Measurements from ENCODE around the gene MAPKBP1. TPM values are rescaled to one million over a fixed set of nuclear protein-coding genes. Genes with fewer than 3 reads are reported as not detected.

MAPKBP1 gene
- total RNA-seq, 2 experiments from 2014 or later = 14.5 to 17.4 TPM

DNA sequence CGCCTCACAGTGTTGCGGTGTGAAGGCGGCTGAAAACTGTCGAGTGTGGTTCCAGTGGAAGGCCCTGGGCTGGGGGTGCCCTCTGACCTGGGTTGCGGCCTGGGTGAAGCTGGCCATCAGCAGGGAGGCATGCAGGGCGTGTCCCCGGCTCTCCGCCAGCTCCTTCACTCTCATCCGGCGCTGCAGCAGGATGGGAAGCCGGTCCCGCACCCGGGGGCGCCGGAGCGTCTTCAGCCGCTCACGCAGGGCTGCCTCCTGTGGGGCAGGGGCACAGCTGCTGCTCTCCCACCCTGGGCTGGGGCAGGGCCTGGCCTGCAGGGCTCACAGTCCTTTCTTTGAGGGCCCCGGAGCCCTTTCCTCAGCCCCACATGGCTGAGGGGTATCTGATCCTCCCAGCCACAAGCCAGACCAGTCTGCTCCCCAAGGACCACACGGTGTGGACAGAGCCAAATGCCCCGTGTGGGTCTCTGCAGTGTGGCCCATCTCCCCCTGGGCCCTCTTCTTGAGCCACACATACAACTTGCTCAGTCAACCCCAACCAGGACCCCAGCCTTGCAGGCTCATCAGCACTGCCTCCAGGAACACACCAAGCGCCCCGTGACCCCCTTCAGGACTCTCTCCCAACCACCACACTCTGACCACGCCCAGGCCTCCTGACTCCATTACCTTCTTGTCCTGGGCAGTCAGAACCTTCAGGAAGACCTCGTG, 92.7 kb downstream of the MAPKBP1 start:
- CTCF ChIA-PET (ENCODE audit: unreplicated experiment) = no interaction called here
- H3K4me2 ChIP-seq (ENCODE audit: low read length) = no peak overlapping the region
- POLR2A ChIA-PET = no interaction called here

GRCh38 chr15:41868321-41868720, 94.0 kb downstream of the MAPKBP1 start:
- no peak overlapping the region for H2AFZ ChIP-seq (ENCODE audit: low read length)
- no peak for DNase-seq (ENCODE audit: low spot score)
- CTCF ChIA-PET (ENCODE audit: unreplicated experiment) = no interaction called here
- H3K79me2 ChIP-seq (ENCODE audit: insufficient read depth, low read depth, low read length) = no peaks in the 10 kb centered on the region
- no peaks in the 10 kb centered on the region for H3K9me3 ChIP-seq (ENCODE audit: low read length)
- no peaks in the 10 kb centered on the region for H3K36me3 ChIP-seq (ENCODE audit: insufficient read depth, low read length)
- intact Hi-C loops (cut with micrococcal nuclease; ENCODE audit: unreplicated experiment) = no loop called here
- H3K9me2 ChIP-seq (ENCODE audit: insufficient read depth, low read length) = no peaks in the 10 kb centered on the region
- H3K4me1 ChIP-seq (ENCODE audit: insufficient read depth, low read length, poor library complexity, severe bottlenecking) = no peaks in the 10 kb centered on the region
- no peak for TF ChIP-seq CTCF (conservative IDR thresholded peaks at IDR 0.05; ENCODE audit: low read length)
- no peak overlapping the region for H3K4me3 ChIP-seq (ENCODE audit: low read depth, low read length, poor library complexity, severe bottlenecking)
- H4K20me1 ChIP-seq (ENCODE audit: insufficient read depth, low read length) = no peaks in the 10 kb centered on the region
- no peak overlapping the region for H3K4me2 ChIP-seq (ENCODE audit: low read length)
- POLR2A ChIA-PET = no interaction called here
- no peak overlapping the region for H3K27ac ChIP-seq (ENCODE audit: low read depth, low read length, poor library complexity, severe bottlenecking)
- no TSS peak for BruUV-seq (replicated peaks)

More for the DNA sequence above, 92.7 kb downstream of the MAPKBP1 start:
- H4K20me1 ChIP-seq (ENCODE audit: insufficient read depth, low read length) = no peaks in the 10 kb centered on the region
- H3K9me2 ChIP-seq (ENCODE audit: insufficient read depth, low read length) = no peaks in the 10 kb centered on the region
- BruUV-seq (replicated peaks) = no TSS peak
- H3K27ac ChIP-seq (ENCODE audit: low read depth, low read length, poor library complexity, severe bottlenecking) = no peak overlapping the region
- no peaks in the 10 kb centered on the region for H3K36me3 ChIP-seq (ENCODE audit: insufficient read depth, low read length)
- intact Hi-C loops (cut with micrococcal nuclease; ENCODE audit: unreplicated experiment) = no loop called here
- DNase-seq (ENCODE audit: low spot score) = no peak
- H3K4me1 ChIP-seq (ENCODE audit: insufficient read depth, low read length, poor library complexity, severe bottlenecking) = no peaks in the 10 kb centered on the region
- no peaks in the 10 kb centered on the region for H3K9me3 ChIP-seq (ENCODE audit: low read length)
- no peak overlapping the region for H2AFZ ChIP-seq (ENCODE audit: low read length)
- H3K79me2 ChIP-seq (ENCODE audit: insufficient read depth, low read depth, low read length) = no peaks in the 10 kb centered on the region
- TF ChIP-seq EZH2phosphoT487 (IDR thresholded peaks at IDR 0.05; ENCODE audit: borderline replicate concordance, low read depth, low read length) (no peak), CTCF (conservative IDR thresholded peaks at IDR 0.05; ENCODE audit: low read length) (no peak)
- H3K4me3 ChIP-seq (ENCODE audit: low read depth, low read length, poor library complexity, severe bottlenecking) = no peak overlapping the region

DNA sequence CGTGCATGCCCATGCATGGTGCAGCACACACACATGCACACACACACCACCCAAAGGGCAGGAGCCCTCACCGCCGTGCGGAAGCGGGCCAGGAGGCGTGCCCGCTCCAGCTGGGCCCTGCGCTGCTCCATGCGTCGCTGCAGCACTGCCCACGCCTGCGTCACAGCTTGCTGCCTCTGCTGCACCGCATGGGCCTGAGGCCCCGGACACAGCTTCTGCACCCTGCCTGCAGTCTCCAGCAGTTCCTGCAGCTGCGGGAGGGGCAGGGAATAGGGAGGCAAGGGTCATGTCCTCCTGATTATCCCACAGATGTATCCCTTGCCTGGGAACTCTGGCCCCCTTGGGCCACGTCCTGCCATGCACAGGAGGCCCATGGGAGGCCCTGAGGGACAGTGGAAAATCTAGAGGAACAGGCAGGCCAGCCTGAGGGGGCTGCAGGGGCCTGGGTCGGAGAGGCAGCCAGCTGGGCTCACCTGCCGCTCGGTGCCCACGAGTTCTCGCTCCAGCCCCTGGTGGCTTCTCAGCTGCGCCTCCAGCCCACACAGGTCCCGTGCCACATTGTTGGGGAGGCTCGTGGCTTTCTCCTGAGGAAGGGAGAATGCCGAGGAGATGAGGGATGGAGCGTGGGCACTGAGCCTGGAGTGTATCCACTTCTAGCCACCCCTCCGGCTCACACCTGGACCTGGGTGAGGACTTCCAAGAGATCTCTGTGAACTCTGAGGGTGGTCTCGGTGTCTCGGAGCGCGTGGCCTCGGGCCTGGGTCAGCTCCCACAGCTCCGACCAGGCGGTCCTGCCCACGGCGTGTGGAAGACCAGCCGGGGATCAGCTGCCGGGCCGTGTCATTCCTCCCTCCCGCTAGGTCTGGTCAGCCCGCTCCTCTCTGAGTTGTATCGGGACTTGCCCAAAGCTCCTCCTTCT, 95.7 kb downstream of the MAPKBP1 start:
- Histone ChIP-seq H3K9me3 (ENCODE audit: low read length) (no peaks in the 10 kb centered on the region), H3K27ac (ENCODE audit: low read depth, low read length, poor library complexity, severe bottlenecking) (no peak overlapping the region), H3K4me3 (ENCODE audit: low read depth, low read length, poor library complexity, severe bottlenecking) (no peak overlapping the region), H3K36me3 (ENCODE audit: insufficient read depth, low read length) (no peaks in the 10 kb centered on the region), H2AFZ (ENCODE audit: low read length) (no peak overlapping the region), H4K20me1 (ENCODE audit: insufficient read depth, low read length) (no peaks in the 10 kb centered on the region), H3K4me2 (ENCODE audit: low read length) (no peak overlapping the region), H3K4me1 (ENCODE audit: insufficient read depth, low read length, poor library complexity, severe bottlenecking) (no peaks in the 10 kb centered on the region), H3K9me2 (ENCODE audit: insufficient read depth, low read length) (no peaks in the 10 kb centered on the region), H3K79me2 (ENCODE audit: insufficient read depth, low read depth, low read length) (no peaks in the 10 kb centered on the region)
- POLR2A ChIA-PET = no interaction called here
- no peak for TF ChIP-seq CTCF (conservative IDR thresholded peaks at IDR 0.05; ENCODE audit: low read length)
- TF ChIP-seq EZH2phosphoT487 (IDR thresholded peaks at IDR 0.05; ENCODE audit: borderline replicate concordance, low read depth, low read length) = no peak
- DNase-seq (ENCODE audit: low spot score) = no peak
- CTCF ChIA-PET (ENCODE audit: unreplicated experiment) = no interaction called here
- no TSS peak for BruUV-seq (replicated peaks)
- intact Hi-C loops (cut with micrococcal nuclease; ENCODE audit: unreplicated experiment) = no loop called here
